ENCODE measurements around the gene LDB3. TPM values are rescaled to one million over a fixed set of nuclear protein-coding genes. Genes with fewer than 3 reads are reported as not detected.

Gene LDB3
- polyA plus RNA-seq, 2 of the 4 experiments (the other 2 are of a cell fraction), result 0.13 TPM

- H3K9me3 ChIP-seq, result no peaks in the 10 kb centered on the region
- no peak overlapping the region for H3K27ac ChIP-seq
- TF ChIP-seq CHD4 (IDR thresholded peaks at IDR 0.05; ENCODE audit: borderline replicate concordance) (no peak), RARB (CRISPR knock-in tag; IDR thresholded peaks at IDR 0.05) (no peak), BHLHE40 (IDR thresholded peaks at IDR 0.05; ENCODE audit: low read depth, low read length) (no peak), ZSCAN20 (CRISPR knock-in tag; IDR thresholded peaks at IDR 0.05) (no peak), JUNB (IDR thresholded peaks at IDR 0.05) (no peak), RCOR1 (IDR thresholded peaks at IDR 0.05; ENCODE audit: low read depth, low read length) (no peak), HOXB5 (CRISPR knock-in tag; IDR thresholded peaks at IDR 0.05) (no peak), RAD21 (conservative IDR thresholded peaks at IDR 0.05 in 1 of 2, IDR thresholded peaks at IDR 0.05 in 1 of 2) (no peak), CHD2 (IDR thresholded peaks at IDR 0.05; ENCODE audit: low read length, partially characterized antibody) (no peak)
- TF ChIP-seq, protein P1, sequence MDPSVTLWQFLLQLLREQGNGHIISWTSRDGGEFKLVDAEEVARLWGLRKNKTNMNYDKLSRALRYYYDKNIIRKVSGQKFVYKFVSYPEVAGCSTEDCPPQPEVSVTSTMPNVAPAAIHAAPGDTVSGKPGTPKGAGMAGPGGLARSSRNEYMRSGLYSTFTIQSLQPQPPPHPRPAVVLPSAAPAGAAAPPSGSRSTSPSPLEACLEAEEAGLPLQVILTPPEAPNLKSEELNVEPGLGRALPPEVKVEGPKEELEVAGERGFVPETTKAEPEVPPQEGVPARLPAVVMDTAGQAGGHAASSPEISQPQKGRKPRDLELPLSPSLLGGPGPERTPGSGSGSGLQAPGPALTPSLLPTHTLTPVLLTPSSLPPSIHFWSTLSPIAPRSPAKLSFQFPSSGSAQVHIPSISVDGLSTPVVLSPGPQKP (IDR thresholded peaks at IDR 0.05; ENCODE audit: low read depth, low read length), result no peak
- no peak overlapping the region for H3K4me3 ChIP-seq
- FAIRE-seq (no peak), ATAC-seq (no peak), DNase-seq (ENCODE audit: low read depth in 1 of 2, low spot score in 1 of 2) (no peak)
- 89% methylated on average over 8 of the region's 8 CpGs for WGBS (ENCODE audit: missing lambda C conversion rate)
- ChIA-PET CTCF (interaction anchor here (0.8 to 3.5 kb wide), 6 partner anchors 12 to 192 kb away, joined by 3 to 16 read pairs (median 3); no protein-coding TSS in a partner anchor), POLR2A (no interaction called here)
- no peak overlapping the region for H3K4me2 ChIP-seq
- peaks cover 11% of the 10 kb centered on the region; the same call in 2 of the 3 replicates for H3K4me1 ChIP-seq
These were observed 39.9 kb downstream of the LDB3 start for GRCh38 chr10:86708068-86708782.

DNA sequence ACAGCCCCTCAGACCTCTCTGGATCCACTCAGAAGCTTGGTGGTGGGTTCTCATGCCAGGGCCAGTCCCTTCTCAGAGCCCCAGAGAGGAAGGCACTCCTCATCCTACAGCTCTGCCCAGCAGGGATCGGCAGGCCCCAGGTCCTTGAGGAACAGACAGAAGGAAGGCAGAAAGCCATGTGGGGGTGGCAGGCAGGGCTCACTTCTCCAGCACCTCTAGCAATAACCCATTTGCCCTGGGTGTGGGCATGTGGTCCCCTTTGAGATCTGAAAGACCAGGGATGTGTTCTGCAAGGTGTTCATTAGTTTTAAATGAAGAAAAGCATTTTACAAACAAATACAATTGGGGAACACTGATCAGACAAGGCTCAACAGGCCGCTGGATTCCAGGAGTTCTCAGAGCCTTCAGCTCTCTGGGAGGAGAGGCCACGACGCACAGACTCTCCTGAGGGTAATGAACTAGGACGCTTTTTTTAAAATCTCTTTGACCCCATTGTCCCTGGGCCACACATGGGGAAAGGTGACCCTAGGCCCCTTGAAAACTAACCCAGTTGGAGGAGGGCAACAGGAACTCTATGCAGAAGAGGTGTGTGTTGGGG, 40.6 kb downstream of the LDB3 start:
- FAIRE-seq (no peak), ATAC-seq (no peak), DNase-seq (ENCODE audit: low read depth in 1 of 2, low spot score in 1 of 2) (no peak)
- ChIA-PET POLR2A (no interaction called here), CTCF (interaction anchor here (1.0 to 3.5 kb wide), 6 partner anchors 13 to 309 kb away, joined by 3 to 16 read pairs (median 4); no protein-coding TSS in a partner anchor)
- H3K4me2 ChIP-seq, result no peak overlapping the region
- no peak overlapping the region for H3K4me3 ChIP-seq
- H3K27ac ChIP-seq, result no peak overlapping the region
- H3K4me1 ChIP-seq, result peaks cover 11% of the 10 kb centered on the region; the same call in 2 of the 3 replicates
- 88% methylated on average over 5 of the region's 5 CpGs for WGBS (ENCODE audit: missing lambda C conversion rate)
- TF ChIP-seq NR3C1 (IDR thresholded peaks at IDR 0.05) (no peak), HDAC2 (IDR thresholded peaks at IDR 0.05) (no peak), HES2 (IDR thresholded peaks at IDR 0.05) (no peak), RCOR1 (IDR thresholded peaks at IDR 0.05; ENCODE audit: low read depth, low read length) (no peak), HMGXB4 (CRISPR knock-in tag; IDR thresholded peaks at IDR 0.05; ENCODE audit: borderline replicate concordance) (no peak), MAZ (IDR thresholded peaks at IDR 0.05; ENCODE audit: borderline replicate concordance, low read depth, low read length) (no peak), RARB (CRISPR knock-in tag; IDR thresholded peaks at IDR 0.05) (no peak)
- TF ChIP-seq, protein P2, sequence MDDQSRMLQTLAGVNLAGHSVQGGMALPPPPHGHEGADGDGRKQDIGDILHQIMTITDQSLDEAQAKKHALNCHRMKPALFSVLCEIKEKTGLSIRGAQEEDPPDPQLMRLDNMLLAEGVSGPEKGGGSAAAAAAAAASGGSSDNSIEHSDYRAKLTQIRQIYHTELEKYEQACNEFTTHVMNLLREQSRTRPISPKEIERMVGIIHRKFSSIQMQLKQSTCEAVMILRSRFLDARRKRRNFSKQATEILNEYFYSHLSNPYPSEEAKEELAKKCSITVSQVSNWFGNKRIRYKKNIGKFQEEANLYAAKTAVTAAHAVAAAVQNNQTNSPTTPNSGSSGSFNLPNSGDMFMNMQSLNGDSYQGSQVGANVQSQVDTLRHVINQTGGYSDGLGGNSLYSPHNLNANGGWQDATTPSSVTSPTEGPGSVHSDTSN (IDR thresholded peaks at IDR 0.05), result no peak
- TF ChIP-seq, protein P3, sequence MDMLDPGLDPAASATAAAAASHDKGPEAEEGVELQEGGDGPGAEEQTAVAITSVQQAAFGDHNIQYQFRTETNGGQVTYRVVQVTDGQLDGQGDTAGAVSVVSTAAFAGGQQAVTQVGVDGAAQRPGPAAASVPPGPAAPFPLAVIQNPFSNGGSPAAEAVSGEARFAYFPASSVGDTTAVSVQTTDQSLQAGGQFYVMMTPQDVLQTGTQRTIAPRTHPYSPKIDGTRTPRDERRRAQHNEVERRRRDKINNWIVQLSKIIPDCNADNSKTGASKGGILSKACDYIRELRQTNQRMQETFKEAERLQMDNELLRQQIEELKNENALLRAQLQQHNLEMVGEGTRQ (IDR thresholded peaks at IDR 0.05), result no peak
- no peaks in the 10 kb centered on the region for H3K9me3 ChIP-seq

Data from A549 (cell line).